ENCODE results near the gene NUP88.

NUP88 gene

DNA sequence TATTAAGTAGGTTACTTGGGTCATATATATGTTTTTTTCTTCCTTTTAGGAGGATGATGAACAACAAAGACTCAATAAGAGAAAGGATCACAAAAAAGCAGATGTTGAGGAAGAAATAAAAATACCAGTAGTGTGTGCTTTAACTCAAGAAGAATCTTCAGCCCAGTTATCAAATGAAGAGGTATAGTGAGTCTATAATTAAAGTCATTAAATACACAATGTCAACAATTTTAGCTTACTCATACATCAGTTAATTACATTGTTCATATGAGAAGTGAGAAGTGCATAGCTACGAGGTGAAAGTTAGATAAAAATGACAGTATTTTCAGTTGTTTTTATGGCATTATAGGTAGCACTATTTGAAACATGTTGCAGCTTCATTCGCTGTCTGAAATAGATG, 65.2 kb downstream of the NUP88 start:
- DNase-seq = no peak

DNA sequence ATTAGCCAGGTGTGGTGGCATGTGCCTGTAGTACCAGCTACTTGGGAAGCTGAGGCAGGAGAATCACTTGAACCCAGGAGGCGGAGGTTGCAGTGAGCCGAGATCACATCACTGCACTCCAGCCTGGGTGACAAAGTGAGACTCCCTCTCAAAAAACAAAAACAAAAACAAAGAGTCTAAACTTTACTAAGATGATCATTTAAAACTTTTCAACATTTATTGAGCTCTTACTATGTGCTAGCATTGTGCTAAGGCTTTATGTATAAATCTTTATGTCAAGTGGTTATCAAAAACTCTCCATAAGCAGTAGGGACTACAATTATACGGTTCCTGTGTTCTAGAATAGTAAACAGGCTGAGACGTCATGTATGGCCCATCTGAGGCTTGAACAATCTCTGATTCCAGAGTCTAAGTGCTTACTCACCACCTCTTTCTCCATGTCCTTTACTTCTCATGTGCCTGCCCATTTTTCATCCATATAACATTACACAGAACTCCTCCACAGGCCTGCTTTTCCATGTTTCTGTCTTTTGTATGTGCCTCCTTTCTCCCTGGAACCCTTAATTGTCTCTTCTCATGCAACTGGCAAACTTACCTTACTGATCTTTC, 66.7 kb downstream of the NUP88 start:
- no peak for DNase-seq

DNA sequence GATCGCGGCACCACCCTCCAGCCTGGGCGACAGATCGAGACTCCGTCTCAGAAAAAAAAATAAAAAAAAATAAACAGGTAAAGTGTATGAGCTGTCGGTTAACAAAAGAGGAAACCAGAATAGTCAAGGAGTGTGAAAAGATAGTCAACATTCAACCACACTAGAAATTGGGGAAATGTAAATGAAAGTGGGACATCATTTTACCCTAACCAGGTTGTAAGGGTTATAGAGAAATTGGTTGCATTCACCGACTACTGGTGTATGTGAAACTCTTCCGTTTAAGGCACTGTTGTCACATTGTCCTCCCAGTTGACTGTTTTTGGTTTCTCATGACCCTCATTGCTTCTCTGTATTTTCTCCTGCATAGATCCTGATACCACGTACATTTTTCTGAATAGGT, 74.5 kb downstream of the NUP88 start:
- no peak for DNase-seq
